GM21447 (cell line): ENCODE data around the gene ATRN.

Experiments used
- ATAC-seq: cut with Tn5 transposase; IDR thresholded peaks from one replicate; pipeline ENCODE4 v1.9.1; 2021; ENCODE audit not compliant: unreplicated experiment

ATRN gene

DNA sequence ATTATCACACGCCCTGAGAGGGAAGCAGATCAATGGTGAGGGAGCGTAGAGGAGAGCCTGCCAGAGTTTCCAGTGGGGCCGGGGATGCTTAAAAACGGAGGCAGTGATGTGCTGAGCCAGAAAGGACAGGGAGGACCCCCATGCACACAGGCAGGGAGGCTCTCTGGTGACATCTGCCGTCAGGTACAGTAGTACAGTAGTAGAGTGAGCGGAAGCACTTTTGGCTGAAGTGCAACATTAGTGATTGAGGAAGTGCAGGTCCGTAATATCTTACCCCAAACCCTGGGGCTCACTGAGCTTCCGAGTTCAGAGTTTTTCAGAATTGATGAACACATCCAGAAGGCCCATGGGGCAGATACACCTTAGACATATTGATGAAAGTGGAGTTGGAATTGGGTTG, 150.3 kb downstream of the ATRN start:
- ATAC-seq, result no peak

DNA sequence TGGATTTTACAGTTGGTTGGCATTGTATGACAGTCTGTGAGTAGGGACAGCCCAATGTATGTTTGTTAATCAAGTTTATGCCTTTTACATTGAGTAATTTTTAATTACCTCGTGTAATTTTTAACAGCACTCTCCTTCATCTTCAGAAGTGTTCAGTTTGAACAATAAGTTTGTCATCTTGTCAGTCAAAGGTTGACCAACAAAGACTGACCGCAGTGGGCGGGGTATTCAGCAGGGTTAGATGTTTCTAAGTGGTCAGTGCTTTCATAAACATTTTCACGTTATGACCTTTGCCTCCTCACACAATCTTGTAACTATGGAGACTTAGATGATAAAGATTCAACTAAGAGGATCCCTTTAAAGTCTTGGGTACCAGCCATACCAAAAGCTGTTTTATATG, 151.6 kb downstream of the ATRN start:
- no peak for ATAC-seq

- no peak for ATAC-seq
Measured at GRCh38 chr20:3627476-3627875, 156.7 kb downstream of the ATRN start.

DNA sequence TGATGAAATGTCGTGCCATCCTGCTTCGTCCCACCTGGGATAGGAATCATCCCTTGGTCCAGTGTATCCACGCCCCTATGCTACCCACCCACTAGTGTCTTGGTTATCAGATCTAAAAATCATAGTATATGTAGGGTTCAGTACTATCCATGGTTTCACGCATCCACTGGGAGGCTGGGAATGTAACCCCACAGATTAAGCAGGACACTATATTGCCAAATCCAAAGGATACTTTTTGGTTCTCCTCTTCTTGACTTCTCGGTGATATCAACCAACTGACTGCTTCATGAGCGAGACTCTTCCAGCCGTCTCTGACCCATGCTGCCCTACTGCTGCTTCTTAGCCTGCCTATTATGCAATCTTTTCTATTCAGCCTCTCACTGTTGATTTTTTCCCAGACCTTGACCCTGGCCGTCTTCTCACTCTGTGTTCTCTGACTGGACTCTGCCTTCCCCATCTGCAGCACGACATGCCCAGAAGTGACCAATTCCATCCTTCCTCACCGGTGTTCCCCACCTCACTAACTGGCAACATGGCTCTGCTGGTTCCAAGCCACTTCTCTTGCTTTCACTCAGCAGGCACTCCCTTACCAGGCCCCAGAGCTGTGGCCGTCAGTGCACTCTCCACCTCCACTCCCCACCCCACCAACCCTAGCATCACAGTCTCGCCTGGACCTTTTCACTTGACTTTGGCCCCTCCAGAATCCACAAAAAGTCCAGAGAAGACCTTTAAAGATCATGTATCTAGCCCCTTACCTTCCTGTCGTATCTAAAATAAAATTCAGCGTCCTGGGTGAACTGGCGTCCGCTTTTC, 157.9 kb downstream of the ATRN start:
- ATAC-seq, result no peak

DNA sequence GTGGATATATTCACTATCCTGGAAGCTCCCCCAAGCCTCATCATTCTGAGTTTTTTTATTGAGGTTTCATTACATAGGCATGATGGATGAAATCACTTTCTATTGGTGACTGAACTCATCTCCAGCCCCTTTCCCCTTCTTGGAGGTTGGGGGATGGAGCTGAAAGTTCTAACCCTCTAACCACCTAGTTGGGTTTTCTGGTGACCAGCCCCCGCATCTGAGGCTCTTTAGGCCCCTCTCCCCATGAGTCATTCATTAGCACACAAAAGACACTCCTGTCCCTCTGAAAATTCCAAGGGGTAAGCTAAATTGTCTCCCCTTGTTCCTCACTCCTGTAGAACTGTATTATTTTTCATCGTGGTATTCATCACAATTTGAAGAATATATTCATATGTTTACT, 159.1 kb downstream of the ATRN start:
- no peak for ATAC-seq

- ATAC-seq, result no peak
Measured at GRCh38 chr20:3630429-3630828, 159.6 kb downstream of the ATRN start.

GRCh38 chr20:3631534-3631933, 160.7 kb downstream of the ATRN start:
- ATAC-seq, result no peak

- no peak for ATAC-seq
Measured at GRCh38 chr20:3632311-3633004, 161.6 kb downstream of the ATRN start.

- no peak for ATAC-seq
Measured at GRCh38 chr20:3633913-3634478, 163.2 kb downstream of the ATRN start.

DNA sequence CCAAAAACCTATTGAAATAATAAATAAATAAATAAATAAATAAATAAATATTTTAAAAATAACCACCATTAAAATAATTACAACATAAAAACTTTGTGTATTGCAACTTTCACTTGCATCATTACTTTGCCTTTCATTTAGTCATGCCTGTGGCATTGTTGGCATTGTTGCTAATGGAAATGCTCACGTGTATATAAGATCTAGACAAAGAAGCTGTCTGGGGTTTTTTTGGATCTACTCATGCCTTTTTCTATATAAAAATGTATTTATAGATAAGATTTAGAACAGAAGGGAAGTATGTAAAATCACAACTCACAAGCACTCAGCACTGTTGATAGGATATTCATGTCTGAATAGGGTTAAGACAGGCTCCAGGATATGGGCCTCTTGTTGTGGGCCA, 164.5 kb downstream of the ATRN start:
- ATAC-seq, result no peak

GRCh38 chr20:3640259-3640658, 169.4 kb downstream of the ATRN start:
- ATAC-seq, result no peak

GRCh38 chr20:3645309-3646066, 174.7 kb downstream of the ATRN start:
- no peak for ATAC-seq

DNA sequence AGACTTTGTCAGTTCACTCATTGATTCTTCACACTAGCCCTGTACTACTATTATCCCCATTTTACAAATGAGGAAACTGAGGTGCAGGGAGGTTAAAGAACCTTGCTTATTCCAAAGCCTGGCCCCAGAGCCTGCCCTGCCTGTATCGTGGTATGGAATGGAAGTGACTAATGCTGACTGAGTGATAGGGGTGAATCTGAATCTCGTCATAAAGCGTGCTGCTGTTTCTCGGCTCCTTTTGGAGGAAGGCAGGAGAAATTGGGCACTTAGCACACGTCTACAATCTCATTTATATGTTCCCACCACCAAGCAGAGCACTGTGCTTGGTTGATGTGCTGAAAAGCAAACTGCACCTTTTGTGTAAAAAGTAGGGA, 175.2 kb downstream of the ATRN start:
- no peak for ATAC-seq

DNA sequence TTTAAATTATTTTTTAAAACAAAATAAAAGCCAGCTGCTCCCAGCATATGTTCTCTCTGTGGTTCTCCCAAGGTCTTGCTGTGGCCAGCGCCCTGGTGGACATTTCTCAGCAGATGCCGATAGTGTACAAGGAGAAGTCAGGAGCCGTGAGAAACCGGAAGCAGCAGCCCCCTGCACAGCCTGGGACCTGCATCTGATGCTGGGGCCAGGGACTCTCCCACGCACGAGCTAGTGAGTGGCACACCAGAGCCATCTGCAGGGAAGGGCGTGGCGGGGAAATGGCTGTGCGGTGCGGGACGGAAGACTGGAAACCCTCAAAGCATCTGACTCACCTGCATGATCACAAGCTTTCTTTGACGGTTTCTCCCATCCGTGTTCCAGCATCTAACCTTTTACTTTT, 175.8 kb downstream of the ATRN start:
- no peak for ATAC-seq

DNA sequence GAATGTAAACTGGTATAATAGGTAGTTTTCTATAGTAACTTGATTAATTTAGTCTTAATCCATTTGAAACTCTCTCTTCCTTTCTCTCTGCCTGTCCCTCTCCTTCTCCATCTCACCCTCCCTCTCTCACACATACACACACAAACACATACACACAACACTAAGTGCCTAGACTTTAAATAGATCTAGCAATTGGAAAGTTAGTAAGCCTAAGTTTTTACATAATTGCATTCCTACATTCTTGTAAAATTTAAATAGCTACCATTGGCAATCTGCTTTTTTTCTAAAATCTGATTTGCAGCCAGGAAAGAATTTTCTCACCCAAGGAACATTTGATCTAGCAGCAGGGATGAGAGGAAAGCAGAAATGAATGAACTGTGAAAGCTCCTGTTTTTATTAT, 176.7 kb downstream of the ATRN start:
- ATAC-seq, result no peak

DNA sequence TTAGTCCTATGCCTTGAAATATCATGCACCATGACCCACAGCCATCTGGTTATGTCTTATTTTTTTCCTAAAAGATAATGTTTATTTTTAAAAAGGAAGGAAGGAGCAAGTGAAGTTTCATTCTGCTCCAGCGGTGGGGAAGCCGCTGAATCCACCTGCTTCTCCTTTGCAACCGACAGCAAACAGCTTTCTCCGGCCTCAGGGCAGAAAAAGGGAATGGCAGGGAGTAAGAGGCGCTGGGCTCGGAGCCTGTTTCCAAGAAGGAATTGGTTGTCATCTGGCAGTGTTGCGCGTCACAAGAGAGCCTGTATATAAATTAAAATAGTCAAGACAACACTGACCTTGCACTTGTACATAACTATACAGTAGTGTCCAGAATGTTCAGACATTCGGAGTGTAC, 178.1 kb downstream of the ATRN start:
- no peak for ATAC-seq

GRCh38 chr20:3651204-3651962, 180.6 kb downstream of the ATRN start:
- ATAC-seq, result no peak

- ATAC-seq, result no peak
Measured at GRCh38 chr20:3652221-3652620, 181.4 kb downstream of the ATRN start.

GRCh38 chr20:3652676-3653596, 182.1 kb downstream of the ATRN start:
- no peak for ATAC-seq

- ATAC-seq, result no peak
Measured at GRCh38 chr20:3653921-3654320, 183.1 kb downstream of the ATRN start.
